Mucosa of descending colon (tissue), 3 donors: ENCODE results near the gene TYMP. TPM values are rescaled to one million over a fixed set of nuclear protein-coding genes. Genes with fewer than 3 reads are reported as not detected.

Source experiments
- ATAC-seq: fragments of 200-7000 bp; cut with Tn5 transposase; one replicate; pipeline ENCODE4 v1.9.1; 2020; ENCODE audit warnings: mild to moderate bottlenecking, moderate library complexity
- DNase-seq, 3 donors: peaks; one replicate each; pipeline ENCODE4 v3.0.0-alpha.2; 2020
- H3K36me3 ChIP-seq: fragments of 200-600 bp; one replicate; pipeline ENCODE4 v1.8.0; 2021; ENCODE audit warnings: low read depth, mild to moderate bottlenecking
- H3K4me1 ChIP-seq: fragments of 200-600 bp; one replicate; pipeline ENCODE4 v1.8.0; 2021; ENCODE audit warnings: low read depth, mild to moderate bottlenecking
- H3K4me3 ChIP-seq: fragments of 200-600 bp; one replicate; pipeline ENCODE4 v1.8.0; 2021; ENCODE audit warnings: mild to moderate bottlenecking
- H3K9me3 ChIP-seq: fragments of 200-600 bp; one replicate; pipeline ENCODE4 v1.8.0; 2021; ENCODE audit warnings: mild to moderate bottlenecking
- intact Hi-C, 2 donors: fragments of 100-400 bp; cut with DNase I in 1 of 2; cut with micrococcal nuclease in 1 of 2; formaldehyde crosslinking; loops; one replicate each; pipeline versions ENCODE4 v1.11.0 to v1.11.1; 2022; cut with DNase I, micrococcal nuclease
- total RNA-seq, 3 donors: library from RNA; stranded (reverse); fragmentation: NEBNext Ultra II Directional in 2 of 3; extraction: Animal tissue kit (Norgen Biotek cat#: 25700) in 2 of 3; gene quantifications; one replicate each; pipeline versions ENCODE4 v1.2.1 to v1.2.4, GENCODE V29; 2021 to 2023
- TF ChIP-seq, protein P1 (sequence below): fragments of 200-600 bp; IDR thresholded peaks from one replicate; pipeline ENCODE4 v1.8.0; 2022; ENCODE audit warnings: antibody characterized with exemption, mild to moderate bottlenecking
- donor health status: DM: no; HTN: no; CAD: no; lungs with moderate emphysema.
- donor health status: DM: no; HTN: no; CAD: no.
- donor health status: DM: no; HTN: yes; CAD: no.

Gene TYMP
- total RNA-seq, 3 donors from 2014 or later, result 27.7 to 88.7 (median 34.8) TPM

DNA sequence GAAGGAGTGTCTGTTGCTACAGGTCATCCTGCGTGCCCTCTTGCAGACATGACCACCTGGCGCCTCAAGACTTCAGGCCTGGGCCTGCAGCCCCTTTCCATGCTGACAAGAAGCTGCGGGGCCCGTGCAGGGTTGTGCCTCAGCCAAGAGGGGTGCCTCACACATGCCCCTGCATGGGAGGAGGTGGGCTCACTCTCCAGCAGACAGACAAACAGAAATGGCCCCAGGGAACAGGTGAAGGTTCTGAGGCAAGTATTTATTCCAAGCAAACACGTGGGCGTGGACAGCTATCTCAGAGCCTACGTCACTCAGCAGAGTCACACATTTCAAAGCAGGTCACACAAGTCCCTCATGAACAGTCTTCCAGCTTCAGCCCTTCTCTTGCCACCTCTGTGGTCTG, 38.8 kb upstream of the TYMP start:
- H3K4me1 ChIP-seq, result peaks cover 20% of the 10 kb centered on the region
- DNase-seq (peak in 1 of 3 donors; percentile 69), ATAC-seq (peak; percentile 61)
- H3K4me3 ChIP-seq, result no peak overlapping the region
- TF ChIP-seq, protein P1, sequence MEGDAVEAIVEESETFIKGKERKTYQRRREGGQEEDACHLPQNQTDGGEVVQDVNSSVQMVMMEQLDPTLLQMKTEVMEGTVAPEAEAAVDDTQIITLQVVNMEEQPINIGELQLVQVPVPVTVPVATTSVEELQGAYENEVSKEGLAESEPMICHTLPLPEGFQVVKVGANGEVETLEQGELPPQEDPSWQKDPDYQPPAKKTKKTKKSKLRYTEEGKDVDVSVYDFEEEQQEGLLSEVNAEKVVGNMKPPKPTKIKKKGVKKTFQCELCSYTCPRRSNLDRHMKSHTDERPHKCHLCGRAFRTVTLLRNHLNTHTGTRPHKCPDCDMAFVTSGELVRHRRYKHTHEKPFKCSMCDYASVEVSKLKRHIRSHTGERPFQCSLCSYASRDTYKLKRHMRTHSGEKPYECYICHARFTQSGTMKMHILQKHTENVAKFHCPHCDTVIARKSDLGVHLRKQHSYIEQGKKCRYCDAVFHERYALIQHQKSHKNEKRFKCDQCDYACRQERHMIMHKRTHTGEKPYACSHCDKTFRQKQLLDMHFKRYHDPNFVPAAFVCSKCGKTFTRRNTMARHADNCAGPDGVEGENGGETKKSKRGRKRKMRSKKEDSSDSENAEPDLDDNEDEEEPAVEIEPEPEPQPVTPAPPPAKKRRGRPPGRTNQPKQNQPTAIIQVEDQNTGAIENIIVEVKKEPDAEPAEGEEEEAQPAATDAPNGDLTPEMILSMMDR, result no peak
- no peaks in the 10 kb centered on the region for H3K36me3 ChIP-seq
- intact Hi-C loops, result no loop called here
- no peaks in the 10 kb centered on the region for H3K9me3 ChIP-seq

DNA sequence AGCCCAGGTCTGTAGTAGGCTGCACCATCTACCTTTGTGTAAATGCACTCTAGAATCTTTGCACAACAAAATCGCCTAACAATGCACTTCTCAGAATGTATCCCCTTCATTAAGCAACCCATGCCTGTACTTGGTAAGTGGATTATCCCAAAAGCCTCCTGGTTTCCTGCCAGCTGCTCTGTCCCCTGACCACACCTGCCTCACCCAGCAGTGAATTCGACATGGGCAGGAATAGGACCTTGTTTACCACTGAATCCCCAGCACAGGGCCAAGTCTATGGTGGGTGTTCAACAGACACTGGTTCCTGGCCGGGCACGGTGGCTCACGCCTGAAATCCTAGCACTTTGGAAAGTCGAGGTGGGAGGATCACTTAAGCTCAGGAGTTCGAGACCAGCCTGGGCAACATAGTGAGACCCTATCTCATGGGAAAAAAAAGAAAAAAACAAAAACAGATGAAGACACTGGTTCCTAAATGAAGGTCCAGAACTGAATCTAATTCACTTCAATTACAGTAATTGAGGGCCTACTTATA, 38.0 kb upstream of the TYMP start:
- Histone ChIP-seq H3K4me1 (peaks cover 20% of the 10 kb centered on the region), H3K4me3 (no peak overlapping the region), H3K9me3 (no peaks in the 10 kb centered on the region), H3K36me3 (no peaks in the 10 kb centered on the region)
- TF ChIP-seq, protein P1, result no peak
- ATAC-seq (no peak), DNase-seq (no peak)
- intact Hi-C loops, result no loop called here

DNA sequence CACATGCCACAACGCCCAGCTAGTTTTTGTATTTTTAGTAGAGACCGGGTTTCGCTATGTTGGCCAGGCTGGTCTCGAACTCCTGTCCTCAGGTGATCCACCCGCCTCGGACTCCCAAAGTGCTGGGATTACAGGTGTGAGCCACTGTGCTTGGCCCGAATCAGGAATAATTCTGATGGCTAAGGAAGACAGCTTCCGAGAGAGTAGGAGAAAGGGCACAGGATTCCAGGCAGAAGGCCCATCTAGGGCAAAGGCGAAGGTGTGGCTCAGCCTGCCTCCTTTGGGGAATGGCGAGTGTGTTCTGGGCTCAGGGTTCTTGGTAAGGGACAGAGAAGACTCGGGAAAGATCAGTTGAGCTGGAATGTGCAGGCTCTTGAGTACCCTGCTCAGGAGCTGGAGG, 34.5 kb upstream of the TYMP start:
- H3K4me3 ChIP-seq, result no peak overlapping the region
- peak in 2 of 3 donors; percentile 67 to 86 for DNase-seq
- no peaks in the 10 kb centered on the region for H3K9me3 ChIP-seq
- no peaks in the 10 kb centered on the region for H3K36me3 ChIP-seq
- peak; percentile 49 for ATAC-seq
- H3K4me1 ChIP-seq, result peaks cover 19% of the 10 kb centered on the region
- TF ChIP-seq, protein P1, result no peak
- intact Hi-C loops, result no loop called here

DNA sequence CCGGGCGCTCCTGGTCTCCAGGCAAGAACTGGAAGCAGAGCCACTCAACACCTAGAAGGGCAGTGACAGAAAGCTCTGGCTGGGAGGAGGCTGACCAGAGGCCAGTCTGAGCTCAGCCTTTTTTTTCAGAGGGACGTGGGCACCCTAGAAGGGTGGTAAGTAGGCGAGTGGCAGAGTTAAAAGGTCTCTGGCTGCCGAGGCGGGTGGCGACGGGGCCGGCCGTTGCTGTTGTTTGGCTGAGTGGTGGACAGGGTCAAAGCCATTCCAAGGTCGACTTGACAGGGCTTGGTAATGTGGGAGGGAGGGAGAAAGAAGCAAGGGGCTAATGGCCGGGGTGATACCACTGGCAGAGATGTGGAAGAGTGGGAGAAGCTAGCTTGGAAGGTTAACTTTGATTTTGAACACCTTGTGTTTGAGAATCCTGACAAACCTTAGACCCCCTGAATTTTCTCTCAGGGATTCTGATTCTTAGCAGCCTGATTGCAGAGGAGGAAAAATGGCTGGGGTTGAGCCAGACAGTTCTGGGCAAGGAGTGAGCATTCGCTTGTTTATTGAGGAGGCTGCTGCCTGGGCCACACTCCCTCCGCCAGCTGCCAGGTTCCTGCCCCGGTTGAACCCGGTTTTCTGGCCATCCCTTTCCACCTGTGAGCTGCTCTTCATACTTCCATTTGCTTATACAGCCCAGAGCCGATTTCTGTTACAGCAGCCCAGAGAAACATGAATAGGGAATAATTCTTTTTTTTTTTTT, 33.8 kb upstream of the TYMP start:
- peak; percentile 21 for ATAC-seq
- Histone ChIP-seq H3K36me3 (no peaks in the 10 kb centered on the region), H3K4me1 (peaks cover 12% of the 10 kb centered on the region), H3K4me3 (peak overlapping the region; percentile 42), H3K9me3 (no peaks in the 10 kb centered on the region)
- TF ChIP-seq, protein P1, result no peak
- intact Hi-C loops, result no loop called here
- peak in 2 of 3 donors; percentile 49 to 62 for DNase-seq

DNA sequence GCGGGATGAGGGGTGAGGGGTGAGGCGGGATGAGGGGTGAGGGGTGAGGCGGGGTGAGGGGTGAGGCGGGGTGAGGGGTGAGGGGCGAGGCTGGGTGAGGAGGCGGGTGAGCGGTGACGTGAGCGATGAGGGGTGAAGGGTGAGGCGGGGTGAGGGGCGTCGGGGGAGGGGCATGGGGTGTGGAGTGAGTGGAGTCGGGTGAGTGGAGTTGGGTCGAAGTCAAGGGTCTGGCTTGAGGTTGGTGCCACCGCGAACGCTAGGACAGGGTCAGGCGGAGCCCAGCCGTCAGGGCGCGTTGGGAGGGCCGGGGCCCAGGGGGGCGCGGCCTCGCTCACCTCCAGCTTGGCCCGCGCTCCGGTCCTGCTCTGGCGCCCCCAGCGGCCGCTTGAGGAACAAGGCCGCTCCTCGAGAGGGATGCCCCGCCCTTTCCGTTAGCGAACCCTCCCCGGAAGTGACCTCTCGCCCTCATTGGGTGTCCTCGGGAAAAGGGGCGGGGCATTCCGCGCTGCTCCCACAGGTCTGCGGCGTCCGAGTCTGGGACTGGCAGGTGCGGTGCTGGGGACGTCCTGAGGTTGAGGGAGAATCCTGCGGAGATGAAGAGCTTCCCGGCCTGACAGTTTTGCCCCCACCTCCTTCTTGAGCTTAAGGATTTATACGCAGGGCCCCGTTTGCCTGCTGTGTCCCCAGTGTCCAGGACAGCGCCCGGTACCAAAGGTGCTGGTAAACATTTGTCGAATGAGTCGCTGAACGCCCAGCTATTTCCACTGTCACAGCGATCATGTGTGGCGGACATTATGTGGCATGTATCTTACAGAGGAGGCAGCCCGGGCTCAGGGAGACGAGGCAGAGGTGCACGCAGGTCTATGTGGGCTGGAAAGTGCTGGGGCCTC, 33.0 kb upstream of the TYMP start, which contains the start of gene SYCE3:
Gene SYCE3, minus strand, starts transcription at position 397 of the 890 bp plus-strand sequence. CDS start 6,514 bp downstream, outside the sequence.
- TF ChIP-seq, protein P1, result peak; percentile 98
- H3K9me3 ChIP-seq, result no peaks in the 10 kb centered on the region
- H3K4me1 ChIP-seq, result peaks cover 7% of the 10 kb centered on the region
- no peaks in the 10 kb centered on the region for H3K36me3 ChIP-seq
- peak within 1 kb of the TSS; percentile 42 for H3K4me3 ChIP-seq
- intact Hi-C loops, result no loop called here
- ATAC-seq (peak; percentile 96), DNase-seq (peak; percentile 99)
